A549 treated with CpdA at 1 μM for 4 hours (cell line): ENCODE data around the gene SAP30. TPM values are rescaled to one million over a fixed set of nuclear protein-coding genes. Genes with fewer than 3 reads are reported as not detected.

ENCODE experiments used
- total RNA-seq: library from RNA; stranded (reverse); fragments of 200-300 nt; extraction: Qiagen RNA extraction; gene quantifications from 5 replicates; pipeline ENCODE4 v1.2.3, GENCODE V29; 2022; ENCODE audit warnings: low read depth

Gene SAP30, protein sequence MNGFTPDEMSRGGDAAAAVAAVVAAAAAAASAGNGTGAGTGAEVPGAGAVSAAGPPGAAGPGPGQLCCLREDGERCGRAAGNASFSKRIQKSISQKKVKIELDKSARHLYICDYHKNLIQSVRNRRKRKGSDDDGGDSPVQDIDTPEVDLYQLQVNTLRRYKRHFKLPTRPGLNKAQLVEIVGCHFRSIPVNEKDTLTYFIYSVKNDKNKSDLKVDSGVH
- total RNA-seq, result 18.5 to 22.8 TPM (median 20.8 TPM) in 5 replicates

DNA sequence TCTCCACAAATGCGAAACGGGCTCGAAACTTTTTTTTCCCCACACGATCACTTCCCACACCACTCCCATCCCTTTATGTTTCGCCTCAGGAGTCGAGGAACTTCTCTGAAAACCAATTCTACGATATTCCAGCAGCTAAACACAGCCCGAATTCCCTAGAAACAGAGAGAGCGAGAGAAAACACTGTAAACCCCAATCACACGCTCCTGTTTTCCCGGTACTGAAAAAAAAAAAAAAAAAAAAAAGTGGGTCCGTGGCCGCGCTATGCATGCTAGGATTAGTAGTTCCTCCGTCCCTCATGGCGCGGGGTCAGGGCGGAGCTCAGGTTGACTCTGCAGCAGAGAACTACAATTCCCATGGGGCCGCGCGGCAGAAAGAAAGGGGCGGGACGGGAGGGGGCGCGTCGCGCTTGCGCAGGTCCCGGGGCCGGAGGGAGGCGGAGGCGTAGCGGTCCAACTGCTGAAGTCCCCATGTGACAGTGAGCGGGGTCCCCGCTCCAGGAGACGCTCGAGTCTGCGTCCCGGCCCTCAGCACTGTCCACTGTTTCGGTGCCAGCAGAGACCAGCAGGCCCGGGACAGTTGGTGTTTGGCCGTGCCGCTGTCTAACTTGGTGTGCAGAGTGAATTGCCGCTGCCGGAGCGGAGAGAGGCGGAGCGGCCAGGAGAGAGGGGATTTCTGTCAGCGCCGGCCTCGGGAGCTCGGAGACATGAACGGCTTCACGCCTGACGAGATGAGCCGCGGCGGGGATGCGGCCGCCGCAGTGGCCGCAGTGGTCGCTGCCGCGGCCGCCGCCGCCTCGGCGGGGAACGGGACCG, at the start of gene SAP30:
SAP30 (plus strand) TSS at position 478 of the 815 bp plus-strand sequence; CDS start at position 707, 229 bp downstream.

DNA sequence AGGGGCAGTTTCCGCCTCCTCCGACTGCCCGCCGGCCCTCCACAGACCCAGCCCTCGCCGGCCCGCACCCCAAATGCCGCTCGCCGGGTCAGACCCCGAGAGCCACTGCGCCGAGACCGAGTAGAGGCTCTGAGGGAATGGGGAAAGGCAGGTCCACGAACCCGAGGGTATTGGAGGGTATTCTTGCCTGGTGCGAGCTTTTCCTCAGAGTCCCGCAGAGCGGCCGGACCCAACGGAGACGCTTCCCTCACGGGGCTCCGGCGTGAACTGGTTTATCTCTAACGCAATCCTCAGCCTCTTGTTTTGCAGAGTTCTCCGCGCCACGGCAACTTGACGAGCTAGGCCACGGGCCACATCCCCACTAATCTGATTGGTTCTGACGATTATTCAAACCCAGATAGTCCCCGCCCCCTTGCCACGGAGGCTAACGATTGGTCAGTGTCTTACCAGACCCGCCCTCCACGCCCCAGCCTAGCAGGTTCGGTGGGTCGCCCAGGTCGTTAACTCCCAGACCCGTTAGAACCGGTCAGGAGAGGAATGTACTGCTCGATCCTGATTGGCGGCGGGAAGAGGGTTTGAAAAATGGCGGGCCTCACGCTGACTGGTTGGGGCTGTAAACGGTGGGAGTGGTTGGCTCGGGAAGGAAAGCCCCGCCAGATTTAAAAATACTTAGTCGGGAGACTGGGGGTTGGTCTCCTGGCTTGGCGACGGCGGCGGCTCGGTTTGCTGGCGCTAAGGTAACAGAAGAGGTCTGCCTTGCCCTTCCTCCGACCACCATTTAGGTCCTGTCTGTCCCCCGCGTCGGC, 36.5 kb upstream of the SAP30 start, which contains the start of gene HMGB2:
HMGB2 (minus strand) TSS at position 274 of the 806 bp plus-strand sequence. CDS start 709 bp downstream, outside the sequence.

DNA sequence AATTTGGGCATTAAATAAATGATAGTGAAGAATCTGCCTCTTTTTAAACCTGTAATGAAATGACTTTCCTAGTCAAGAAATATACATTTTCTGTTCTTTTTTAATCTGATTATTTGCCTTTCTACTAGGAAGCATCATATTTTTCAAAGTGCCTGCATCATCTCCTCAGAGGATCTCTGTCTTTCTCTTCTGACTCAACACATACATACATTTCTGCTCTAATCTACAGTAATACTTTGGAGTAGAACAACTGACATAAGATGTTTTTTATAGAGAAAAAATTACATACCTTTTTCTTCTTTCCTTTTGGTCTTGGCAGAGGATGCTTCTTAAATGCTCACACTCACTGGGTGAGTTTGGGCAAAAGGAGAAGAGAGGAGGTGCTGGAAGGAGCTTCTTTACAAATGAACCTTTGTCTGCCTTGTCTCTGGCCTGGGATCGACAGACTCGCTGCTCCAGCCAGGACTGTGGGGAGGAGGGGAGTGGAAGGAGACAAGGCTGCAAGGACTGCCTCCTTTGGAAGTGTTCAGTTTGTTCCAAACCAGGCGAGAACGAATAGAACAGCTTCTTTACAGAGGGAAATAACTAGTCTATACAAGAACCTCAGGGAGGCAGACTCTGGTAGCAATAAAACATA, 28.1 kb downstream of the SAP30 start, which contains the start of gene SCRG1:
SCRG1 (minus strand) TSS at position 338 of the 637 bp plus-strand sequence. CDS start 7,702 bp downstream, outside the sequence.

Other genes with a start within 250 kb of the SAP30 start
- gene GALNT7, start 202.1 kb upstream of the SAP30 start, total RNA-seq, result 24.6 to 34.2 TPM (median 27.0 TPM) in 5 replicates
- 107 to 157 TPM (median 131 TPM) in 5 replicates for gene HMGB2, start 36.6 kb upstream of the SAP30 start, total RNA-seq
- gene SCRG1, start 28.2 kb downstream of the SAP30 start, total RNA-seq, result not detected in 5 replicates
- gene HAND2, start 159.3 kb downstream of the SAP30 start, total RNA-seq, result 0.14 to 0.66 TPM (median 0.36 TPM) in 5 replicates